ENCODE data around the gene EXOC8. TPM values are rescaled to one million over a fixed set of nuclear protein-coding genes. Genes with fewer than 3 reads are reported as not detected.

The EXOC8 gene
- total RNA-seq, 2 experiments from 2014 or later: 14.8 to 17.4 TPM

- Histone ChIP-seq H3K9me2 (ENCODE audit: insufficient read depth, low read length) (no peaks in the 10 kb centered on the region), H2AFZ (ENCODE audit: low read length) (no peak overlapping the region), H3K36me3 (ENCODE audit: insufficient read depth, low read length) (no peaks in the 10 kb centered on the region; the same call in 1 of the 2 replicates), H3K4me3 (ENCODE audit: low read depth, low read length, poor library complexity, severe bottlenecking) (no peak overlapping the region), H3K4me2 (ENCODE audit: low read length) (no peak overlapping the region), H3K4me1 (ENCODE audit: insufficient read depth, low read length, poor library complexity, severe bottlenecking) (no peaks in the 10 kb centered on the region), H3K27ac (ENCODE audit: low read depth, low read length, poor library complexity, severe bottlenecking) (no peak overlapping the region), H4K20me1 (ENCODE audit: insufficient read depth, low read length) (no peaks in the 10 kb centered on the region), H3K9me3 (ENCODE audit: low read length) (no peaks in the 10 kb centered on the region), H3K79me2 (ENCODE audit: insufficient read depth, low read depth, low read length) (no peaks in the 10 kb centered on the region)
- DNase-seq (ENCODE audit: low spot score): no peak
- no TSS peak for BruUV-seq (replicated peaks)
- ChIA-PET CTCF (ENCODE audit: unreplicated experiment) (no interaction called here), POLR2A (interaction anchor here (0.6 to 1.7 kb wide), 4 partner anchors 9 to 234 kb away, joined by 3 to 9 read pairs (median 4); no protein-coding TSS in a partner anchor)
- intact Hi-C loops (cut with micrococcal nuclease; ENCODE audit: unreplicated experiment): no loop called here
- no peak for TF ChIP-seq EZH2phosphoT487 (IDR thresholded peaks at IDR 0.05; ENCODE audit: borderline replicate concordance, low read depth, low read length)
- TF ChIP-seq CTCF (conservative IDR thresholded peaks at IDR 0.05; ENCODE audit: low read length): no peak
Observed at GRCh38 chr1:231372501-231372900, 34.8 kb upstream of the EXOC8 start.

GRCh38 chr1:231369282-231369681 lies 31.6 kb upstream of the EXOC8 start:
- H4K20me1 ChIP-seq (ENCODE audit: insufficient read depth, low read length): no peaks in the 10 kb centered on the region
- no peak for DNase-seq (ENCODE audit: low spot score)
- H3K36me3 ChIP-seq (ENCODE audit: insufficient read depth, low read length): peaks cover 16% of the 10 kb centered on the region; the same call in 1 of the 2 replicates
- H3K9me2 ChIP-seq (ENCODE audit: insufficient read depth, low read length): no peaks in the 10 kb centered on the region
- H3K4me2 ChIP-seq (ENCODE audit: low read length): no peak overlapping the region
- no peak overlapping the region for H2AFZ ChIP-seq (ENCODE audit: low read length)
- H3K27ac ChIP-seq (ENCODE audit: low read depth, low read length, poor library complexity, severe bottlenecking): no peak overlapping the region
- H3K4me1 ChIP-seq (ENCODE audit: insufficient read depth, low read length, poor library complexity, severe bottlenecking): no peaks in the 10 kb centered on the region
- POLR2A ChIA-PET: interaction anchor here (1.6 kb wide), 1 partner anchor 12 kb away, joined by 5 read pairs; no protein-coding TSS in a partner anchor
- H3K4me3 ChIP-seq (ENCODE audit: low read depth, low read length, poor library complexity, severe bottlenecking): no peak overlapping the region
- CTCF ChIA-PET (ENCODE audit: unreplicated experiment): no interaction called here
- intact Hi-C loops (cut with micrococcal nuclease; ENCODE audit: unreplicated experiment): no loop called here
- no TSS peak for BruUV-seq (replicated peaks)
- H3K9me3 ChIP-seq (ENCODE audit: low read length): no peaks in the 10 kb centered on the region
- TF ChIP-seq EZH2phosphoT487 (IDR thresholded peaks at IDR 0.05; ENCODE audit: borderline replicate concordance, low read depth, low read length) (no peak), CTCF (conservative IDR thresholded peaks at IDR 0.05; ENCODE audit: low read length) (no peak)
- no peaks in the 10 kb centered on the region for H3K79me2 ChIP-seq (ENCODE audit: insufficient read depth, low read depth, low read length)

- Histone ChIP-seq H3K4me1 (ENCODE audit: insufficient read depth, low read length, poor library complexity, severe bottlenecking) (no peaks in the 10 kb centered on the region), H3K27ac (ENCODE audit: low read depth, low read length, poor library complexity, severe bottlenecking) (no peak overlapping the region), H3K9me2 (ENCODE audit: insufficient read depth, low read length) (no peaks in the 10 kb centered on the region), H3K4me3 (ENCODE audit: low read depth, low read length, poor library complexity, severe bottlenecking) (no peak overlapping the region), H3K36me3 (ENCODE audit: insufficient read depth, low read length) (peaks cover 26% of the 10 kb centered on the region; the same call in 1 of the 2 replicates), H4K20me1 (ENCODE audit: insufficient read depth, low read length) (no peaks in the 10 kb centered on the region), H3K9me3 (ENCODE audit: low read length) (no peaks in the 10 kb centered on the region), H3K4me2 (ENCODE audit: low read length) (no peak overlapping the region), H3K79me2 (ENCODE audit: insufficient read depth, low read depth, low read length) (no peaks in the 10 kb centered on the region), H2AFZ (ENCODE audit: low read length) (no peak overlapping the region)
- DNase-seq (ENCODE audit: low spot score): no peak
- ChIA-PET POLR2A (interaction anchor here (0.7 to 0.9 kb wide), 2 partner anchors 17 to 1232 kb away, joined by 3 read pairs; no protein-coding TSS in a partner anchor), CTCF (ENCODE audit: unreplicated experiment) (no interaction called here)
- no peak for TF ChIP-seq CTCF (conservative IDR thresholded peaks at IDR 0.05; ENCODE audit: low read length)
- TF ChIP-seq EZH2phosphoT487 (IDR thresholded peaks at IDR 0.05; ENCODE audit: borderline replicate concordance, low read depth, low read length): no peak
- no TSS peak for BruUV-seq (replicated peaks)
- intact Hi-C loops (cut with micrococcal nuclease; ENCODE audit: unreplicated experiment): no loop called here
Observed at GRCh38 chr1:231364192-231364591, 26.5 kb upstream of the EXOC8 start.
